HL-60 (cell line): Measurements from ENCODE around the gene CFAP57.

Source experiments
- DNase-seq, 2 experiments: peaks; one replicate each; pipeline ENCODE4 v3.0.0-alpha.2; 2010 to 2020; ENCODE audit warnings: low read depth in 1 of 2, low spot score in 1 of 2
- H3K27ac ChIP-seq: fragments of 250-450 bp; sonication (Bioruptor Pico); replicated peaks from 2 replicates; pipeline ENCODE4 v1.5.1; 2020; ENCODE audit warnings: mild to moderate bottlenecking, moderate library complexity
- H3K27me3 ChIP-seq: fragments of 250-450 bp; sonication (Bioruptor Pico); 2 replicates; pipeline ENCODE4 v1.5.1; 2021; ENCODE audit warnings: mild to moderate bottlenecking, moderate library complexity; ENCODE audit not compliant: insufficient read depth, poor library complexity, severe bottlenecking
- H3K4me3 ChIP-seq: replicated peaks from 2 replicates; pipeline ENCODE4 v1.5.1; 2011; ENCODE audit warnings: mild to moderate bottlenecking, control low read depth, low read length; ENCODE audit not compliant: insufficient read depth
- CTCF ChIP-seq: IDR thresholded peaks from one replicate; pipeline ENCODE4 v1.5.1; 2011; ENCODE audit warnings: low read length, control low read depth, inconsistent platforms; ENCODE audit not compliant: insufficient read depth
- GABPA ChIP-seq: IDR thresholded peaks from 2 replicates; pipeline ENCODE4 v1.6.1; 2012; ENCODE audit warnings: low read depth
- POLR2AphosphoS5 ChIP-seq: IDR thresholded peaks from 2 replicates; pipeline ENCODE4 v1.6.1; 2012; ENCODE audit warnings: low read depth
- REST ChIP-seq: IDR thresholded peaks from 2 replicates; pipeline ENCODE4 v1.6.1; 2012; ENCODE audit warnings: low read depth; ENCODE audit not compliant: insufficient replicate concordance
- SPI1 ChIP-seq: IDR thresholded peaks from 2 replicates; pipeline ENCODE4 v1.6.1; 2012; ENCODE audit warnings: low read depth, mild to moderate bottlenecking, borderline replicate concordance

CFAP57 gene

GRCh38 chr1:43177691-43178090 lies 5.6 kb downstream of the CFAP57 start:
- Histone ChIP-seq H3K27ac (no peak overlapping the region), H3K4me3 (no peak overlapping the region), H3K27me3 (no peaks in the 10 kb centered on the region)
- no peak for TF ChIP-seq REST
- no peak for TF ChIP-seq SPI1
- no peak for TF ChIP-seq GABPA
- TF ChIP-seq POLR2AphosphoS5: no peak
- no peak for TF ChIP-seq CTCF
- no peak for DNase-seq

- Histone ChIP-seq H3K27ac (no peak overlapping the region), H3K27me3 (no peaks in the 10 kb centered on the region), H3K4me3 (no peak overlapping the region)
- DNase-seq: no peak
- TF ChIP-seq CTCF (no peak), REST (no peak), GABPA (no peak), SPI1 (no peak), POLR2AphosphoS5 (no peak)
These were observed 12.3 kb downstream of the CFAP57 start for GRCh38 chr1:43184388-43184787.

GRCh38 chr1:43184995-43185394 lies 12.9 kb downstream of the CFAP57 start:
- no peaks in the 10 kb centered on the region for H3K27me3 ChIP-seq
- no peak overlapping the region for H3K4me3 ChIP-seq
- no peak for TF ChIP-seq CTCF
- no peak for TF ChIP-seq REST
- TF ChIP-seq SPI1: no peak
- TF ChIP-seq GABPA: no peak
- TF ChIP-seq POLR2AphosphoS5: no peak
- no peak overlapping the region for H3K27ac ChIP-seq
- no peak for DNase-seq
